Testis (tissue), 3 donors: ENCODE measurements around the gene KCNJ10. TPM values are rescaled to one million over a fixed set of nuclear protein-coding genes. Genes with fewer than 3 reads are reported as not detected.

Experiments
- DNase-seq: peaks from one replicate; pipeline ENCODE4 v3.0.0-alpha.2; 2019
- H3K27ac ChIP-seq, 2 donors: fragments of 200-600 bp; sonication (generic); one replicate each; pipeline ENCODE4 v1.5.1; 2019
- H3K27me3 ChIP-seq: fragments of 200-600 bp; sonication (generic); one replicate; pipeline ENCODE4 v1.5.1; 2019
- H3K36me3 ChIP-seq: fragments of 200-600 bp; sonication (generic); one replicate; pipeline ENCODE4 v1.5.1; 2017; ENCODE audit warnings: low read depth; ENCODE audit errors: missing control alignments
- H3K4me1 ChIP-seq: fragments of 200-600 bp; sonication (generic); one replicate; pipeline ENCODE4 v1.5.1; 2019
- H3K4me3 ChIP-seq, 2 donors: fragments of 200-600 bp; sonication (generic); one replicate each; pipeline ENCODE4 v1.5.1; 2017 to 2019
- H3K9me3 ChIP-seq: fragments of 200-600 bp; sonication (generic); one replicate; pipeline ENCODE4 v1.5.1; 2017
- POLR2A ChIP-seq: fragments of 450-650 bp; IDR thresholded peaks from one replicate; pipeline ENCODE4 v1.6.1; 2017; ENCODE audit warnings: antibody characterized with exemption, mild to moderate bottlenecking, moderate library complexity
- WGBS, 2 donors: methylation state at CpG; one replicate each; pipeline ENCODE4 v1.1.5; 2018; 5-methylcytosine and 5-hydroxymethylcytosine counted together
- intact Hi-C: fragments of 100-400 bp; cut with DNase I; formaldehyde crosslinking; loops from one replicate; pipeline ENCODE4 v1.15.1; 2023; ENCODE audit warnings: low total_unique reads
- polyA plus RNA-seq: library from polyadenylated mRNA; stranded (reverse); fragments of 350-450 nt; fragmentation: Illumina TruSeq; extraction: RNeasy Lipid Tissue Mini Kit (QIAGEN cat#74804); gene quantifications from one replicate; pipeline ENCODE4 v1.2.3, GENCODE V29; 2014; ENCODE audit warnings: low read depth, low replicate concordance; ENCODE audit not compliant: insufficient read depth
- total RNA-seq, 2 donors: library from RNA; depleted of rRNA; stranded (reverse); fragments of >200 nt; gene quantifications; one replicate each; pipeline ENCODE4 v1.2.3, GENCODE V29; 2016
- TF ChIP-seq, protein P1 (sequence below), 3 experiments: fragments of 450-650 bp in 2 of 3; fragments of 200-600 bp in 1 of 3; sonication (generic) in 1 of 3; IDR thresholded peaks; one replicate each; pipeline ENCODE4 v1.5.1; 2016 to 2019; ENCODE audit warnings: antibody characterized with exemption in 3 of 3, mild to moderate bottlenecking in 2 of 3, moderate library complexity in 1 of 3

KCNJ10 gene
- total and polyA plus RNA-seq, 3 donors from 2014 or later, result 0.79 to 1.9 (median 1.5) TPM

DNA sequence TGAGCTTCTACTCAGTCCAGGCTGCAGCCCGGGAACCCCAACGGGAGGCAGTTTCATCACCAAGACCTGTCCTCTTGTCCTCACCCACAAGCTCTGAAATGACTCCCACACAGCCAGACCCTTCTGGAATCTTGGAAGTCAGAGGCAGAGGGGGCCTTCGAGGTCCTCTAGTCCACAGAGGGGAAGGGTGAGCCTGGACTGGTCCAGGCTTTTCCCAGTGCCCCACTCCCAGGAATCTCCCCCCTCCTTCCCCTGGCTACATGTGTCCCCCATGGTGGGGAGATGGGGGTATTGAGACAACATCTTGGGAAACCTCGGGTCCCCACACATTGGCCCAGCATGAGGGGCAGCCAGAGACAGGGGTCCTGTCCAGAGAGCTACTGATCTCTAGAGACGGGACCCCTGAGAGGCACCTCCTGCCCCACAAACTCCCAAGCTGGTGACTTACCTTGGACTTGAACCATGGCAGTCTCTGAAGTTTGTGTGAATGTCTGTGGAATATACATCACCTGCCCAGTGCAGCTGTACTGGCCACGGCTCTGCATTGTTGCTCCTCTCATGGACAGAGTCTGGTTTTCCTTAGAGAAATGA, 96.5 kb downstream of the KCNJ10 start:
- DNase-seq, result no peak

DNA sequence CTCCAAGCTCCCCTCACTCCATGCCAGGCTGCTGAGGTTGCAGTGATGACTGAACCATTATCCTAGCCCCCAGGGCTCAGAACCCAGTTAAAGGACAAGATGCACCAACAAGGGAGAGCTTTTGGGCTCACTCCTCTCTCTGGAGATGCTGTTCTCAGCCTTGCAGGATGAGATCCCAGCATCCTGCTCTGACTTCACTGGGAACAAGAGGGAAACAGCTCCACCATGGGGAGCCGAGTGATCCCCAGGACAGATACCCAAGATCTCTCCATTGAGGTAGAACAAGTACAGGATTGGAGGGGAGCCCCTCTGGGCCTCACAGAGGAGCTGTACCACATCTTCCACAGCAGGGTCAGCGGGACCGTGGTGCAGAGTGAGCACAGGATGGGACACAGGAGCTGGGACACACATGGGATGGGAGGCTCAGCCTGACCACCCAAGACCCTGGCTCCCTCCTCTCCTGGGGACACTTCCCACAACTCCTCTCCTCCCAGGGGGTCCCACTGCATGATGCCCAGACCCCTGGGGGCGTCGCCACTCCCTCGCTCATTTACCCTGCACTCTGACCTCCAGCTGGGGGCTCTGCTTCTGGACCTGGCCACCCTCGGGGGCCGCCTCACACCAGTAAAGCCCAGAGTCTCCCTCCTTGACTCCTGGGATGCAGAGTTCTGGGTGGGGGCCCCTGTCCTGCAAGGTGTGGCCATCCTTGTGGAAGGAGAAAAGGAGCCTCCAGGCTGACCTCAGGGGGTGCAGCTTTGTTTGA, 97.3 kb downstream of the KCNJ10 start:
- WGBS, 2 donors, result 84 to 89% methylated on average over 8 of the region's 8 CpGs
- intact Hi-C loops, result no loop called here
- Histone ChIP-seq H3K9me3 (no peaks in the 10 kb centered on the region), H3K27me3 (no peaks in the 10 kb centered on the region), H3K4me3 (no peak overlapping the region), H3K27ac (no peak overlapping the region), H3K36me3 (no peaks in the 10 kb centered on the region), H3K4me1 (peaks cover 4% of the 10 kb centered on the region)
- TF ChIP-seq, protein P1, sequence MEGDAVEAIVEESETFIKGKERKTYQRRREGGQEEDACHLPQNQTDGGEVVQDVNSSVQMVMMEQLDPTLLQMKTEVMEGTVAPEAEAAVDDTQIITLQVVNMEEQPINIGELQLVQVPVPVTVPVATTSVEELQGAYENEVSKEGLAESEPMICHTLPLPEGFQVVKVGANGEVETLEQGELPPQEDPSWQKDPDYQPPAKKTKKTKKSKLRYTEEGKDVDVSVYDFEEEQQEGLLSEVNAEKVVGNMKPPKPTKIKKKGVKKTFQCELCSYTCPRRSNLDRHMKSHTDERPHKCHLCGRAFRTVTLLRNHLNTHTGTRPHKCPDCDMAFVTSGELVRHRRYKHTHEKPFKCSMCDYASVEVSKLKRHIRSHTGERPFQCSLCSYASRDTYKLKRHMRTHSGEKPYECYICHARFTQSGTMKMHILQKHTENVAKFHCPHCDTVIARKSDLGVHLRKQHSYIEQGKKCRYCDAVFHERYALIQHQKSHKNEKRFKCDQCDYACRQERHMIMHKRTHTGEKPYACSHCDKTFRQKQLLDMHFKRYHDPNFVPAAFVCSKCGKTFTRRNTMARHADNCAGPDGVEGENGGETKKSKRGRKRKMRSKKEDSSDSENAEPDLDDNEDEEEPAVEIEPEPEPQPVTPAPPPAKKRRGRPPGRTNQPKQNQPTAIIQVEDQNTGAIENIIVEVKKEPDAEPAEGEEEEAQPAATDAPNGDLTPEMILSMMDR (IDR thresholded peaks at IDR 0.05), result no peak
- no peak for TF ChIP-seq POLR2A
- DNase-seq, result no peak

More for the DNA sequence above, 96.5 kb downstream of the KCNJ10 start:
- Histone ChIP-seq H3K27me3 (no peaks in the 10 kb centered on the region), H3K27ac (no peak overlapping the region), H3K9me3 (no peaks in the 10 kb centered on the region), H3K36me3 (no peaks in the 10 kb centered on the region), H3K4me1 (peaks cover 4% of the 10 kb centered on the region), H3K4me3 (no peak overlapping the region)
- TF ChIP-seq, protein P1 (IDR thresholded peaks at IDR 0.05), result no peak
- no peak for TF ChIP-seq POLR2A
- WGBS, 2 donors, result 76 to 80% methylated on average over 5 to 6 of the region's 6 CpGs
- intact Hi-C loops, result no loop called here

DNA sequence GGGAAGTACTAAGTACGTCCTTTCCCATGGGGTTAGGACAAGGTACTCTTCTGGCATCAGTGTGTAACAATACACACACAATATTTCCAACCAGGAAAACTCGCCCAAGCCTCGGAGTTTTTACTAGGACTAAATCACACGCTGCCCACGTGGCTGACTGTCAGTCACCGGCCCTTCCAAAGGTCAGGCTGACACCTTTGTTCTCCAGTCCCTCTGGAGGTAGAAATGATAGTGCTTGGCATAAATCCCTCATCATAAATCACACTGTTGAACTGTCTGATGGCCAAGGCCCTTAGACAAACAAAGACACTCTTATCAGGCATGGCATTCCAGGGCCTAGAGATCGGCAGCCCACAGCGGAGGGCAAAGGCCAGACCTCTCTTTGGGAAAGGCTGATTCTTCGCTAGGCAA, 99.0 kb downstream of the KCNJ10 start:
- peak; percentile 28 for DNase-seq
- no peak overlapping the region for H3K4me3 ChIP-seq
- no peak overlapping the region for H3K27ac ChIP-seq
- H3K4me1 ChIP-seq, result peaks cover 4% of the 10 kb centered on the region
- no peaks in the 10 kb centered on the region for H3K27me3 ChIP-seq
- TF ChIP-seq, protein P1 (IDR thresholded peaks at IDR 0.05), result no peak
- no peak for TF ChIP-seq POLR2A
- intact Hi-C loops, result no loop called here
- H3K36me3 ChIP-seq, result no peaks in the 10 kb centered on the region
- WGBS, 2 donors, result 42 to 52% methylated on average over 9 of the region's 9 CpGs
- H3K9me3 ChIP-seq, result no peaks in the 10 kb centered on the region

DNA sequence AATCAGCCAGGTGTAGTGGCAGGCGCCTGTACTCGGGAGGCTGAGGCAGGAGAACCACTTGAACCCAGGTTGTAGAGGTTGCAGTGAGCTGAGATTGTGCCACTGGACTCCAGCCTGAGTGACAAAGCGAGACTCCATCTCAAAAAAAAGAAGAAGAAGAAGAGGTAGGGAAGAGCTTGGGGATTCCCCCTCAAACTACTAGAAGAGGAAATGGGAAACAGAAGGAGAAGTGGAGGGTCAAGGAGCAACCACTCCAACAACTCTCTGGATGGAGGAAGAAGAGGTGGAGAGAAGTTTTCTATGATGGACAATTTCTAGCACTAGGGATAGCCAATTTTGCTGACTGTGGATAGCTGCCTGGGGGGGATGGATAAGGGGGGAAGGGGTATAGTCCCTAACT, 101.1 kb downstream of the KCNJ10 start:
- no peaks in the 10 kb centered on the region for H3K27me3 ChIP-seq
- H3K4me1 ChIP-seq, result peaks cover 4% of the 10 kb centered on the region
- no peaks in the 10 kb centered on the region for H3K9me3 ChIP-seq
- no peak overlapping the region for H3K4me3 ChIP-seq
- DNase-seq, result no peak
- intact Hi-C loops, result no loop called here
- WGBS, 2 donors, result 96 to 99% methylated on average over 3 of the region's 3 CpGs
- no peak overlapping the region for H3K27ac ChIP-seq
- no peak for TF ChIP-seq POLR2A
- no peaks in the 10 kb centered on the region for H3K36me3 ChIP-seq

DNA sequence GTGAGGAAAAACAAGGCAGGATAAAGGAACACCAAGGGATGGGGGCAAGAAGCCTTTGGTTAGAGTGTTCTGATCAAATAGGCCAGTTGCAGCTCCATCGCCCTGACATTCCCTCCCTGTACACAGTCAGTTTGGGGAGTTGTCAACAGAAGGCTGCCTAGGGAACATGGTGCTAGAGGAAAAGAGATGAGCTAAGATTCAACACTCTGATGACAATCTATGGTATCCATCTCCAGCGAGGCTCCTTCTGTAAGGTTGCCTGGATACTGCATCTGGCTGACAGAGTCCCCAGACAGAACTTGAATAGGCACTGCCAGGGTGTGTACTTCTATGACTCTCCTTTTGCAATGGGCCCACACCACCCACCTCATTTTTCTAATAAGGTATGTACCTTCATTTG, 104.7 kb downstream of the KCNJ10 start:
- no peaks in the 10 kb centered on the region for H3K9me3 ChIP-seq
- H3K4me3 ChIP-seq, result no peak overlapping the region
- WGBS, 2 donors, result 82 to 86% methylated on average over 2 of the region's 2 CpGs
- no peaks in the 10 kb centered on the region for H3K27me3 ChIP-seq
- no peak overlapping the region for H3K27ac ChIP-seq
- no peak for TF ChIP-seq POLR2A
- TF ChIP-seq, protein P1 (IDR thresholded peaks at IDR 0.05), result no peak
- intact Hi-C loops, result no loop called here
- DNase-seq, result no peak
- no peaks in the 10 kb centered on the region for H3K4me1 ChIP-seq
- H3K36me3 ChIP-seq, result no peaks in the 10 kb centered on the region
